GM23338 (cell line): ENCODE measurements around the gene NTM.

Experiments
- CREB1 ChIP-seq: fragments of 250-450 bp; sonication (Bioruptor Pico); IDR thresholded peaks from 2 replicates; pipeline ENCODE4 v1.5.0; 2020; ENCODE audit warnings: low read depth, mild to moderate bottlenecking, moderate library complexity
- CTCF ChIP-seq, 2 experiments: fragments of 200-600 bp in 1 of 2; sonication (generic) in 1 of 2; conservative IDR thresholded peaks; 2 replicates each; pipeline versions ENCODE4 v1.5.1 to v1.6.1; 2016 to 2017; ENCODE audit warnings: antibody characterized with exemption in 2 of 2, low read depth in 2 of 2, mild to moderate bottlenecking in 2 of 2, moderate library complexity in 1 of 2
- ETS1 ChIP-seq: IDR thresholded peaks from 2 replicates; pipeline ENCODE4 v1.6.1; 2016; ENCODE audit warnings: antibody characterized with exemption
- EZH2 ChIP-seq: fragments of 200-600 bp; sonication (generic); IDR thresholded peaks from one replicate; pipeline ENCODE4 v1.8.0; 2017; ENCODE audit warnings: antibody characterized with exemption, mild to moderate bottlenecking, low read depth; ENCODE audit not compliant: unreplicated experiment
- EZH2phosphoT487 ChIP-seq: fragments of 200-600 bp; sonication (generic); IDR thresholded peaks from one replicate; pipeline ENCODE4 v1.8.1; 2018; ENCODE audit warnings: antibody characterized with exemption; ENCODE audit not compliant: unreplicated experiment
- JUNB ChIP-seq: IDR thresholded peaks from one replicate; pipeline ENCODE4 v1.6.1; 2016; ENCODE audit warnings: antibody characterized with exemption; ENCODE audit not compliant: unreplicated experiment
- NANOG ChIP-seq: IDR thresholded peaks from 2 replicates; pipeline ENCODE4 v1.6.1; 2016; ENCODE audit warnings: antibody characterized with exemption, borderline replicate concordance
- POLR2AphosphoS5 ChIP-seq: IDR thresholded peaks from 2 replicates; pipeline ENCODE4 v1.6.1; 2016; ENCODE audit warnings: antibody characterized with exemption, low read depth
- STAT1 ChIP-seq: IDR thresholded peaks from one replicate; pipeline ENCODE4 v1.6.1; 2016; ENCODE audit warnings: antibody characterized with exemption; ENCODE audit not compliant: unreplicated experiment
- ZNF114 ChIP-seq: fragments of 250-450 bp; sonication (Bioruptor Pico); IDR thresholded peaks from 2 replicates; pipeline ENCODE4 v1.5.0; 2020; ENCODE audit warnings: mild to moderate bottlenecking, moderate library complexity
- ZNF331 ChIP-seq: fragments of 250-450 bp; sonication (Bioruptor Pico); IDR thresholded peaks from 2 replicates; pipeline ENCODE4 v1.5.0; 2020; ENCODE audit warnings: low read depth, mild to moderate bottlenecking, moderate library complexity
- TF ChIP-seq, protein P1 (sequence below): IDR thresholded peaks from one replicate; pipeline ENCODE4 v1.6.1; 2018; ENCODE audit warnings: antibody characterized with exemption; ENCODE audit not compliant: unreplicated experiment

DNA sequence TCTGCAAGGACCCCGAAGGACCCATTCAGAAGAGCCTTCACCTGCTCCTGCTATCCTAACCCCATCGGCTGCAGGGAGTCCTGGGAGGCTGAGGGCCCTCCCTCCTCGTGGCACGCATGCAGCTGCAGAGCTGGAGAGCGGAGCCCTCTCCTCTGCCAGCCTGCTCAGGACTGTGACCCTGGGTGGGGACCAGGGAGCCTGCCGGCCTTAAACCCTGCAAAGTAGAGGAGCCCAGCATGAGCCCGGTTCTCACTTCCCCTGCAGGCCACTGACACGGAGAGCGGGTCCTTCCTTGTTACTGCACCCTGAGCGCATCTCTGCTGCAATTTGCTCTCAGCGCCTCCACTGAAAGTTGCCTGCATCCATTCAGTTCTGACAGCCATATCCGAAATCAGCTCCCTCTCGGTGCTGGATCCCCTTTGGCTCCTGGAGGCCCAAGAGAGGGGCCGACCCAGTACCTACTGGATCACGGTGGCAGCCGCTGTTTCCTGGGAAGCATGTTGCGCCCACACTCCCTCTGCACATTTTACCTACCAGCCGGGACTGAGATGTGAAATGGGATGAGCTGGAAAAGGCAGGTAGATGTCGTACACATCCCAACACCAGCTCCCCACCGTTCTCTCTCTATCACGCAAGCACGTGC lies 312.1 kb downstream of the NTM start:
- TF ChIP-seq CTCF (conservative IDR thresholded peaks at IDR 0.05; ENCODE audit: low read depth in 2 of 2) (no peak), POLR2AphosphoS5 (no peak), JUNB (no peak), EZH2phosphoT487 (no peak), EZH2 (no peak), ETS1 (no peak), ZNF331 (CRISPR knock-in tag) (no peak), CREB1 (no peak), NANOG (no peak), ZNF114 (no peak), STAT1 (no peak)
- TF ChIP-seq, protein P1, sequence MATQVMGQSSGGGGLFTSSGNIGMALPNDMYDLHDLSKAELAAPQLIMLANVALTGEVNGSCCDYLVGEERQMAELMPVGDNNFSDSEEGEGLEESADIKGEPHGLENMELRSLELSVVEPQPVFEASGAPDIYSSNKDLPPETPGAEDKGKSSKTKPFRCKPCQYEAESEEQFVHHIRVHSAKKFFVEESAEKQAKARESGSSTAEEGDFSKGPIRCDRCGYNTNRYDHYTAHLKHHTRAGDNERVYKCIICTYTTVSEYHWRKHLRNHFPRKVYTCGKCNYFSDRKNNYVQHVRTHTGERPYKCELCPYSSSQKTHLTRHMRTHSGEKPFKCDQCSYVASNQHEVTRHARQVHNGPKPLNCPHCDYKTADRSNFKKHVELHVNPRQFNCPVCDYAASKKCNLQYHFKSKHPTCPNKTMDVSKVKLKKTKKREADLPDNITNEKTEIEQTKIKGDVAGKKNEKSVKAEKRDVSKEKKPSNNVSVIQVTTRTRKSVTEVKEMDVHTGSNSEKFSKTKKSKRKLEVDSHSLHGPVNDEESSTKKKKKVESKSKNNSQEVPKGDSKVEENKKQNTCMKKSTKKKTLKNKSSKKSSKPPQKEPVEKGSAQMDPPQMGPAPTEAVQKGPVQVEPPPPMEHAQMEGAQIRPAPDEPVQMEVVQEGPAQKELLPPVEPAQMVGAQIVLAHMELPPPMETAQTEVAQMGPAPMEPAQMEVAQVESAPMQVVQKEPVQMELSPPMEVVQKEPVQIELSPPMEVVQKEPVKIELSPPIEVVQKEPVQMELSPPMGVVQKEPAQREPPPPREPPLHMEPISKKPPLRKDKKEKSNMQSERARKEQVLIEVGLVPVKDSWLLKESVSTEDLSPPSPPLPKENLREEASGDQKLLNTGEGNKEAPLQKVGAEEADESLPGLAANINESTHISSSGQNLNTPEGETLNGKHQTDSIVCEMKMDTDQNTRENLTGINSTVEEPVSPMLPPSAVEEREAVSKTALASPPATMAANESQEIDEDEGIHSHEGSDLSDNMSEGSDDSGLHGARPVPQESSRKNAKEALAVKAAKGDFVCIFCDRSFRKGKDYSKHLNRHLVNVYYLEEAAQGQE, result no peak
